Upper lobe of left lung (tissue), 4 donors: Measurements from ENCODE around the gene SREBF1.

ENCODE experiments used
- EP300 ChIP-seq, 4 donors: sonication (generic); formaldehyde crosslinking; IDR thresholded peaks; one replicate each; pipeline ENCODE4 v1.5.1; 2017; ENCODE audit warnings: antibody characterized with exemption in 4 of 4, control low read depth in 2 of 4
- POLR2A ChIP-seq, 4 donors: fragments of 450-650 bp; IDR thresholded peaks; one replicate each; pipeline ENCODE4 v1.5.1; 2016 to 2017; ENCODE audit warnings: antibody characterized with exemption in 4 of 4, mild to moderate bottlenecking in 2 of 4
- POLR2AphosphoS5 ChIP-seq, 2 donors: sonication (generic); formaldehyde crosslinking; IDR thresholded peaks; one replicate each; pipeline ENCODE4 v1.5.1; 2017; ENCODE audit warnings: antibody characterized with exemption in 2 of 2
- TF ChIP-seq, protein P1 (sequence below), 6 experiments: fragments of 450-650 bp in 4 of 6; fragments of 200-600 bp in 2 of 6; sonication (generic) in 2 of 6; IDR thresholded peaks; one replicate each; pipeline ENCODE4 v1.5.1; 2016 to 2019; ENCODE audit warnings: antibody characterized with exemption in 6 of 6

DNA sequence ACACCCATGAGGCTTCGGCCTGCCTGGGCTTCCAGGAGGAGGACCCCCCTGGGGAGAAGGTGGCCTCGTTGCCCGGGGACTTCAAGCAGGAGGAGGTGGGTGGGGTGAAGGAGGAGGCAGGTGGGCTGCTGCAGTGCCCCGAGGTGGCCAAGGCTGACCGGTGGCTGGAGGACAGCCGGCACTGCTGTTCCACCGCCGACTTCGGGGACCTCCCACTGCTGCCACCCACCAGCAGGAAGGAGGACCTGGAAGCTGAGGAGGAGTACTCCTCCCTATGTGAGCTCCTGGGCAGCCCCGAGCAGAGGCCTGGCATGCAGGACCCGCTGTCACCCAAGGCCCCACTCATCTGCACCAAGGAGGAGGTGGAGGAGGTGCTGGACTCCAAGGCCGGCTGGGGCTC lies 41.5 kb downstream of the SREBF1 start:
- TF ChIP-seq, protein P1, sequence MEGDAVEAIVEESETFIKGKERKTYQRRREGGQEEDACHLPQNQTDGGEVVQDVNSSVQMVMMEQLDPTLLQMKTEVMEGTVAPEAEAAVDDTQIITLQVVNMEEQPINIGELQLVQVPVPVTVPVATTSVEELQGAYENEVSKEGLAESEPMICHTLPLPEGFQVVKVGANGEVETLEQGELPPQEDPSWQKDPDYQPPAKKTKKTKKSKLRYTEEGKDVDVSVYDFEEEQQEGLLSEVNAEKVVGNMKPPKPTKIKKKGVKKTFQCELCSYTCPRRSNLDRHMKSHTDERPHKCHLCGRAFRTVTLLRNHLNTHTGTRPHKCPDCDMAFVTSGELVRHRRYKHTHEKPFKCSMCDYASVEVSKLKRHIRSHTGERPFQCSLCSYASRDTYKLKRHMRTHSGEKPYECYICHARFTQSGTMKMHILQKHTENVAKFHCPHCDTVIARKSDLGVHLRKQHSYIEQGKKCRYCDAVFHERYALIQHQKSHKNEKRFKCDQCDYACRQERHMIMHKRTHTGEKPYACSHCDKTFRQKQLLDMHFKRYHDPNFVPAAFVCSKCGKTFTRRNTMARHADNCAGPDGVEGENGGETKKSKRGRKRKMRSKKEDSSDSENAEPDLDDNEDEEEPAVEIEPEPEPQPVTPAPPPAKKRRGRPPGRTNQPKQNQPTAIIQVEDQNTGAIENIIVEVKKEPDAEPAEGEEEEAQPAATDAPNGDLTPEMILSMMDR (IDR thresholded peaks at IDR 0.05) = no peak
- TF ChIP-seq POLR2A (IDR thresholded peaks at IDR 0.05) (no peak), POLR2AphosphoS5 (IDR thresholded peaks at IDR 0.05) (no peak), EP300 (IDR thresholded peaks at IDR 0.05) (no peak)
